ENCODE data around the gene SPR.

SPR gene

DNA sequence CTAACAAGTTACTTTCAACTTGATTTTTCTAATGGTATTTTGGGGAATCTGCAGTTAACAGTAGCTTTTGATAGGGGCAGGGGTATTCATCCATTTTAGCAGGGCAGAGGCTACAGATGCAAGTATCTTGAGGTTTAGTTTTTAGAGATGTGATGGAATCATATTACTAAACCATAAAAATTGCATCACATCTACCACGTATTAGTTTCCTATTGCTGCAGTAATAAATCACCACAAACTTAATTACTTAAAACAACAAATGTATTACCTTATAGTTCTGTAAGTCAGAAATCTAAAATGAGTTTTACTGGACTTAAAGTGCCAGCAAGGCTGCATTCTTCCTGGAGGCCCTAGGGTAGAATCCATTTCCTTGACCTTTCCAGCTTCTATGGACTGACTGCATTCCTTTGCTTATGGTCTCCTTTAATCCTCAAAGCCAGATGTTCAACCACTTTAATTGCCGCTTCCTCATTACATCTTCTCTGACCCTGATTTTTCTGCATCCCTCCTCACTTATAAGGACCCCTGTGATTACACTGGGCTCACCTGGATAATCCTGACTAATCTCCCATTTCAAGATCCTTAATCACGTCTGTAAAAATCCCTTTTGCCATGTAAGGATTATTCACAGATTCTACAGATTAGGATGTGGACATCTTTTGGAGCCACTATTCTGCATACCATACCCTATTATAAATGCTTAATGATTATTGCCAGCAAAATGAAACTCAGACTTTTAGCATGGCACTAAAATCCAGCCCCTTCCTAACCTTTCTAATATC, 39.5 kb upstream of the SPR start:
- Histone ChIP-seq H3K4me1 (no peaks in the 10 kb centered on the region), H3K36me3 (no peaks in the 10 kb centered on the region), H3K9me3 (no peaks in the 10 kb centered on the region), H3K27me3 (no peaks in the 10 kb centered on the region), H3K4me3 (ENCODE audit: low read depth, low read length) (no peak overlapping the region)
- no peak for TF ChIP-seq CTCF (IDR thresholded peaks at IDR 0.05; ENCODE audit: low read depth, low read length)
- DNase-seq = no peak

GRCh38 chr2:72848436-72849137, 38.6 kb upstream of the SPR start:
- TF ChIP-seq CTCF (IDR thresholded peaks at IDR 0.05; ENCODE audit: low read depth, low read length) = no peak
- H3K27me3 ChIP-seq = no peaks in the 10 kb centered on the region
- no peaks in the 10 kb centered on the region for H3K9me3 ChIP-seq
- H3K4me3 ChIP-seq (ENCODE audit: low read depth, low read length) = no peak overlapping the region
- H3K4me1 ChIP-seq = no peaks in the 10 kb centered on the region
- DNase-seq = no peak
- H3K36me3 ChIP-seq = no peaks in the 10 kb centered on the region

DNA sequence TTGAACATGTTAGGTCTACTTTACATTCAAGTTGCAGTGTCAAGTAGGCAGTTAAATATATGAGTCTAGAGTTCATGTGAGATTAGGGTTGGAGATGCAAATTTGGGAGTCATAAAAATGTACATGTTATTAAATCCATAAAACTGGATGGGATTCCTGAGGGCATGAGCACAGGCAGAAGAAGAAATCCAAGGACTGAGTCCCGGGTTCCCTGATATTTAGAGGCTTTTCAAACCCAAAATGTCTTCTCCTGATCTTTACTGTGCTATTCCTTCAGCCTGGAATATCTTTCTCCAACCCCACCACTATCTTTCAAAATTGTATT, 38.1 kb upstream of the SPR start:
- no peak for TF ChIP-seq CTCF (IDR thresholded peaks at IDR 0.05; ENCODE audit: low read depth, low read length)
- no peak for DNase-seq
- no peaks in the 10 kb centered on the region for H3K27me3 ChIP-seq
- no peaks in the 10 kb centered on the region for H3K4me1 ChIP-seq
- H3K9me3 ChIP-seq = no peaks in the 10 kb centered on the region
- H3K36me3 ChIP-seq = no peaks in the 10 kb centered on the region
- H3K4me3 ChIP-seq (ENCODE audit: low read depth, low read length) = no peak overlapping the region

GRCh38 chr2:72851333-72851732, 35.9 kb upstream of the SPR start:
- H3K27me3 ChIP-seq = no peaks in the 10 kb centered on the region

GRCh38 chr2:72859831-72860262, 27.4 kb upstream of the SPR start:
- Histone ChIP-seq H3K27me3 (peaks cover 8% of the 10 kb centered on the region; the same call in 1 of the 2 replicates), H3K9me3 (no peaks in the 10 kb centered on the region), H3K4me1 (no peaks in the 10 kb centered on the region), H3K4me3 (ENCODE audit: low read depth, low read length) (no peak overlapping the region), H3K36me3 (no peaks in the 10 kb centered on the region)
- peak; percentile 61 for TF ChIP-seq CTCF (IDR thresholded peaks at IDR 0.05; ENCODE audit: low read depth, low read length)
- DNase-seq = peak; percentile 37

More at GRCh38 chr2:72851333-72851732, 35.9 kb upstream of the SPR start:
- Histone ChIP-seq H3K36me3 (no peaks in the 10 kb centered on the region), H3K9me3 (no peaks in the 10 kb centered on the region), H3K4me1 (no peaks in the 10 kb centered on the region), H3K4me3 (ENCODE audit: low read depth, low read length) (no peak overlapping the region)
- no peak for DNase-seq
- no peak for TF ChIP-seq CTCF (IDR thresholded peaks at IDR 0.05; ENCODE audit: low read depth, low read length)
